ENCODE data around the gene ICAM4. TPM values are rescaled to one million over a fixed set of nuclear protein-coding genes. Genes with fewer than 3 reads are reported as not detected.

ICAM4 gene
- total and polyA plus RNA-seq, 9 of the 15 experiments (the other 6 are each of a cell fraction or from before 2014, with no cell fraction given) = 14.1 to 86.1 (median 29.6) TPM

DNA sequence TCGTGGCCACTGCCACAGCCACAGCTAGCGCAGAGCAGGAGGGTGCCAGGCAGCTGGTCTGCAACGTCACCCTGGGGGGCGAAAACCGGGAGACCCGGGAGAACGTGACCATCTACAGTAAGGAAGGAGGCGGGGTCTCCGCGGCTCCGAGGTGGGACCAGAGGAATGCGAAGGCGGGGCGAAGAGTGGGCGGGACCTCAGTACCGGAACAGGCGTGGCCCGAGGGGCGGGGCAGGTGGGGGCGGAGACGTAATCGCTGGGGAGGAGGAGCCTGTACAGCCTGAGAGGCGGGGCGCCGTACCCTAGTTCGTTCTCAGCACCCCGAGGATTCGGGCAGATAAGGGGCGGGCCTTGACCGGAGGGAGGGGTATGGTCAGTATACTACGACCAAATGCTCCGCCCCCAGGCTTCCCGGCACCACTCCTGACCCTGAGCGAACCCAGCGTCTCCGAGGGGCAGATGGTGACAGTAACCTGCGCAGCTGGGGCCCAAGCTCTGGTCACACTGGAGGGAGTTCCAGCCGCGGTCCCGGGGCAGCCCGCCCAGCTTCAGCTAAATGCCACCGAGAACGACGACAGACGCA is 5.5 kb downstream of the ICAM4 start (continued):
- TF ChIP-seq TCF3 (CRISPR knock-in tag; IDR thresholded peaks at IDR 0.05) (peak; percentile 43), FOXA1 (IDR thresholded peaks at IDR 0.05; ENCODE audit: borderline replicate concordance) (no peak), COPS2 (conservative IDR thresholded peaks at IDR 0.05) (no peak), PHB (CRISPR knock-in tag; IDR thresholded peaks at IDR 0.05) (no peak), ZBTB11 (CRISPR knock-in tag; IDR thresholded peaks at IDR 0.05) (no peak), MBD2 (IDR thresholded peaks at IDR 0.05; ENCODE audit: borderline replicate concordance, low read depth) (peak; percentile 31; the same call in 1 of the 2 replicates), NCOA1 (IDR thresholded peaks at IDR 0.05; ENCODE audit: low read depth) (peak; percentile 50; the same call in 1 of the 2 replicates), GATA2 (CRISPR knock-in tag; IDR thresholded peaks at IDR 0.05) (no peak), ZC3H11A (IDR thresholded peaks at IDR 0.05; ENCODE audit: low read depth, low read length) (no peak), ELF1 (tag; IDR thresholded peaks at IDR 0.05) (no peak), L3MBTL2 (IDR thresholded peaks at IDR 0.05) (peak; percentile 81; the same call in 1 of the 2 replicates), ZNF263 (CRISPR knock-in tag; IDR thresholded peaks at IDR 0.05; ENCODE audit: borderline replicate concordance) (no peak), SRSF9 (IDR thresholded peaks at IDR 0.05; ENCODE audit: borderline replicate concordance, low read depth, low read length) (no peak), HNRNPLL (IDR thresholded peaks at IDR 0.05; ENCODE audit: low read depth, low read length, poor library complexity, severe bottlenecking) (peak; percentile 45), IRF2 (CRISPR knock-in tag; IDR thresholded peaks at IDR 0.05) (no peak), MTF1 (CRISPR knock-in tag; IDR thresholded peaks at IDR 0.05; ENCODE audit: borderline replicate concordance) (no peak), TCFL5 (CRISPR knock-in tag; conservative IDR thresholded peaks at IDR 0.05) (no peak), ZNF740 (CRISPR knock-in tag; IDR thresholded peaks at IDR 0.05) (no peak), ZNF740 (tag; IDR thresholded peaks at IDR 0.05) (no peak), ZNF324 (CRISPR knock-in tag; IDR thresholded peaks at IDR 0.05) (0 out of 2 replicates have a peak, but pooled peaks have one; percentile 17), SIN3A (IDR thresholded peaks at IDR 0.05; ENCODE audit: borderline replicate concordance in 2 of 2, control insufficient read depth in 1 of 2, low read depth in 2 of 2, low read length in 2 of 2) (peak in 1 of 2 experiments; percentile 68; a peak in 2 of 4 replicates), HDAC6 (IDR thresholded peaks at IDR 0.05; ENCODE audit: low read depth, low read length) (no peak)
- TF ChIP-seq, protein P1, sequence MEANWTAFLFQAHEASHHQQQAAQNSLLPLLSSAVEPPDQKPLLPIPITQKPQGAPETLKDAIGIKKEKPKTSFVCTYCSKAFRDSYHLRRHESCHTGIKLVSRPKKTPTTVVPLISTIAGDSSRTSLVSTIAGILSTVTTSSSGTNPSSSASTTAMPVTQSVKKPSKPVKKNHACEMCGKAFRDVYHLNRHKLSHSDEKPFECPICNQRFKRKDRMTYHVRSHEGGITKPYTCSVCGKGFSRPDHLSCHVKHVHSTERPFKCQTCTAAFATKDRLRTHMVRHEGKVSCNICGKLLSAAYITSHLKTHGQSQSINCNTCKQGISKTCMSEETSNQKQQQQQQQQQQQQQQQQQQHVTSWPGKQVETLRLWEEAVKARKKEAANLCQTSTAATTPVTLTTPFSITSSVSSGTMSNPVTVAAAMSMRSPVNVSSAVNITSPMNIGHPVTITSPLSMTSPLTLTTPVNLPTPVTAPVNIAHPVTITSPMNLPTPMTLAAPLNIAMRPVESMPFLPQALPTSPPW (CRISPR knock-in tag; IDR thresholded peaks at IDR 0.05) = peak; percentile 81
